ENCODE data around the gene NDUFA13.

The NDUFA13 gene

GRCh38 chr19:19534556-19535265 lies 18.7 kb downstream of the NDUFA13 start:
- DNase-seq: no peak

- no peak for DNase-seq
Measured at GRCh38 chr19:19535311-19536191, 19.5 kb downstream of the NDUFA13 start.

- DNase-seq: no peak
Measured at GRCh38 chr19:19537075-19538048, 21.3 kb downstream of the NDUFA13 start.

GRCh38 chr19:19538061-19538784 lies 22.2 kb downstream of the NDUFA13 start, which contains the start of gene CILP2:
Gene CILP2 (plus strand): TSS chr19:19538265. CDS start chr19:19538350, 85 bp downstream.
- DNase-seq: no peak

DNA sequence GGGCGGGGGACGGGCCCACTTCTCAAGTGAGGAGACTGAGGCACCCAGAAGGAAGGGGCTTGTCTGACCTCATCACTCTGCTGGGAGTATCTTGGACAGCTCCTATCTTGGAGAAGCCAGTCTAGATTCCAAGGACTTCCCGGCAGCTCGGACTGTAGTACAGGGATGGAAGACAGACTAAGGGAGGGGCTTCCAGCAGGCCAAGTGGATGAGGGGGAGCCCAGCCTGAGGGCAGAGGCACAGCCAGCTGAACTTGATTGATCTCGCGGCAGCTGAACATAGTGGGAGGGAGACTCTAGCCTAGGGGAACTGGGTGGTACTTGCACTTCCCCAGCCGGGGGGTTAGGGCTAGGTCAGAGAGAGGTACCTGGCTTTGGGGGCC lies 22.8 kb downstream of the NDUFA13 start:
- no peak for DNase-seq

DNA sequence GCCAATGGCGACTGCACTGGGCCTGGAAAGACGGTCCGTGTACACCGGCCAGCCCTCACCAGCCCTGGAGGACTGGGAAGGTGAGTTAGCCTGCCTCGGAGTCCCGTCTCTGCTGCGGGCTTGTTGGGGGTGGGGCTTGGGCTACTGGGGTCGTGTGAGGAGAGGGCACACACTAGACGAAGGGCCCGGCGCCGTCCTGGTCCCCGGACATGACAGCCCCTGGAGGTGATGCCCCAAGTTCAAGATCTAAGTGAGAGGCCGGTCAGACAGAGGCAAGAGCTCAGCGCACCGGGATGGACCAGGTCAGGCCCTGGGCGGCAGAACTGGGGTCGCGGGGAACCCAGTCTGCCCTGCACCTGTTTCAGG lies 23.7 kb downstream of the NDUFA13 start:
- no peak for DNase-seq

DNA sequence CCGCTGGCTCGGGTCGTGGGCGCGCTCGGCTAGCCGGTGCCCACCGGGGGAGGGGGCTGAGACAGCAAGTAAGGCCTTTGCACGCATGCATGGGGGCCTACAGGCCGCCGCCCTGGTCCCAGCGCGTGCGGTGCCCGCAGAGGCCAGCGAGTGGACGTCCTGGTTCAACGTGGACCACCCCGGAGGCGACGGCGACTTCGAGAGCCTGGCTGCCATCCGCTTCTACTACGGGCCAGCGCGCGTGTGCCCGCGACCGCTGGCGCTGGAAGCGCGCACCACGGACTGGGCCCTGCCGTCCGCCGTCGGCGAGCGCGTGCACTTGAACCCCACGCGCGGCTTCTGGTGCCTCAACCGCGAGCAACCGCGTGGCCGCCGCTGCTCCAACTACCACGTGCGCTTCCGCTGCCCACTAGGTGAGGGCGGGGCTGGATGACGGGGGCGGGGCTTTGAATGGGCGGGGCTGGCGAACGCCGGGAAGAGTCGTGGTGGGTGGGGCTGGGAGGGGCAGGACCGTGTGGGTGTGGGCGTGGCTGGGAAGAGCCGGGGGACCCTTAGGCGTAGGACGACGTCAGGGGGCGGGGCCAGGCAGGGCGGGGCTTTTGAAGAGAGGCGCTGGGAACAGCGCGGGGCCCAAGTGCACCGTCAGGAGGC lies 24.2 kb downstream of the NDUFA13 start:
- DNase-seq: no peak

DNA sequence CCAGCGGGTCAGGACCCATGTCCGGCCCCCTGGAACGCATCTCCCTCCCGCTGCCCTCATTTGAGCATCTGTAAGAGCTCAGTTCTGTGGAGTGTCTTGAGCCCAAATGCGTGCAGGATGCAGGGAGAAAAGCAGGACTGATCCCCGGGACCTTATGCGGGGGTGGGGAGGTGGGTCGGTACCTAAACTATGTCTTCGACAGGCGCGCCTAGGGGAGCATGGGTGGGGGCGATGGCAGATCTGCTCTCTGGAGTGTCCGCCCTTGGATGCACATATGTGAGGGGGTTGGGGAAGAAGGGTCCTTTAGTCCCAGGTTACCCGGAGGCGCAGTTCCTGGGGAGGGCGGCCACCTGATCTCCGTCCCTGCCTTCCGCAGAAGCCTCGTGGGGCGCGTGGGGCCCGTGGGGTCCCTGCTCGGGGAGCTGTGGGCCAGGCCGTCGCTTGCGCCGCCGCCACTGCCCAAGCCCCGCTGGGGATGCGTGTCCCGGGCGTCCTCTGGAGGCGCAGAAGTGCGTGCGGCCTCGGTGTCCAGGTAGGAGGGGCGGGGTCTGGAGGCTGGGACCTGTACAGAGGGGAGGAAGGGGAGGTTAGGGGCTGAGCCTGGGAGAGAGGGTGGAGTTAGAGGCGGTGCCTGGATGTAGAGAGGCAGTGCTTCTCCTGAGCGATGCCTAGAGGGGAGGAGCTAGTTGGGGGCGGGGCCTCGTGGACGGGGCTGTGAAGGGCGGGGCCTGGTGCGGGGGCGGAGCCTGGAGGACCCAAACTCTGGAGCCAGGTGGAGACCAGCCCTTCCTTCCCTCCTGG lies 24.9 kb downstream of the NDUFA13 start:
- DNase-seq: no peak

- DNase-seq: no peak
Measured at GRCh38 chr19:19541616-19542015, 25.6 kb downstream of the NDUFA13 start.

DNA sequence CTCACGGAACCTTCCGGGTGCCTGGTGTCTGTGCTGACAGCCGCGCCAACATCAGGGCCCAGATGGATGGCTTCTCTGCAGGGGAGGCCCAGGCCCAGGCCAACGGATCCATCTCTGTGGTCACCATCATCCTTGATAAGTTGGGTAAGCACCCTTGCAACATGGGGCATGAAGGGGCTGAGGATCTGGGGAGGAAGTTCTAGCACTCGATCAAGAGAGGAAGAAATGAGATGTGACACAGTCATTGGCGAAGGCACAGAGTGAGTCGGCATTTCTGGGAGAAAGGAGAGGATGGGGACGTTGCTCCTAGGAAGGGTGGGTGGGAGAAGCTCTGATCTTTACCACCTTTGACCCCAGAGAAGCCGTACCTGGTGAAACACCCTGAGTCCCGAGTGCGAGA lies 26.5 kb downstream of the NDUFA13 start:
- no peak for DNase-seq

- no peak for DNase-seq
Measured at GRCh38 chr19:19543101-19543500, 27.1 kb downstream of the NDUFA13 start.

DNA sequence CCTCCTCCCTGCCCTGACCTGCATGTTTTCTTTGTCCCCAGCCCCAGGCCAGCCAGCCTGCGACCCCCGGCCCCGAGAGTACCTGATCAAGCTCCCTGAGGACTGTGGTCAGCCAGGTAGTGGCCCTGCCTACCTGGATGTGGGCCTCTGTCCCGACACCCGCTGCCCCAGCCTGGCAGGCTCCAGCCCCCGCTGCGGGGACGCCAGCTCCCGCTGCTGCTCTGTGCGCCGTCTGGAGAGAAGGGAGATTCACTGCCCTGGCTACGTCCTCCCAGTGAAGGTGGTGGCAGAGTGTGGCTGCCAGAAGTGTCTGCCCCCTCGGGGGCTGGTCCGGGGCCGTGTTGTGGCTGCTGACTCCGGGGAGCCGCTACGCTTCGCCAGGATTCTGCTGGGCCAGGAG lies 27.6 kb downstream of the NDUFA13 start:
- DNase-seq: no peak

DNA sequence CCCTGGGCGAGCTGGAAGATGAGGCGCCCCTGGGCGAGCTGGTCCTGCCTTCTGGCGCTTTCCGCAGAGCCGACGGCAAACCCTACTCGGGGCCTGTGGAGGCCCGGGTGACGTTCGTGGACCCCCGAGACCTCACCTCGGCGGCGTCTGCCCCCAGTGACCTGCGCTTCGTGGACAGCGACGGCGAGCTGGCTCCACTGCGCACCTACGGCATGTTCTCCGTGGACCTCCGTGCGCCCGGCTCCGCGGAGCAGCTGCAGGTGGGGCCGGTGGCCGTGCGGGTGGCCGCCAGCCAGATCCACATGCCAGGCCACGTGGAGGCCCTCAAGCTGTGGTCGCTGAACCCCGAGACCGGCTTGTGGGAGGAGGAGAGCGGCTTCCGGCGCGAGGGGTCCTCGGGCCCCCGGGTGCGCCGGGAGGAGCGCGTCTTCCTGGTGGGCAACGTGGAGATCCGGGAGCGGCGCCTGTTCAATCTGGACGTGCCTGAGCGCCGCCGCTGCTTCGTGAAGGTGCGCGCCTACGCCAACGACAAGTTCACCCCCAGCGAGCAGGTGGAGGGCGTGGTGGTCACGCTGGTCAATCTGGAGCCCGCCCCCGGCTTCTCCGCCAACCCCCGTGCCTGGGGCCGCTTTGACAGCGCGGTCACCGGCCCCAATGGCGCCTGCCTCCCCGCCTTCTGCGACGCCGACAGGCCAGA lies 28.4 kb downstream of the NDUFA13 start:
- DNase-seq: no peak

GRCh38 chr19:19544954-19545591 lies 29.0 kb downstream of the NDUFA13 start:
- DNase-seq: no peak

DNA sequence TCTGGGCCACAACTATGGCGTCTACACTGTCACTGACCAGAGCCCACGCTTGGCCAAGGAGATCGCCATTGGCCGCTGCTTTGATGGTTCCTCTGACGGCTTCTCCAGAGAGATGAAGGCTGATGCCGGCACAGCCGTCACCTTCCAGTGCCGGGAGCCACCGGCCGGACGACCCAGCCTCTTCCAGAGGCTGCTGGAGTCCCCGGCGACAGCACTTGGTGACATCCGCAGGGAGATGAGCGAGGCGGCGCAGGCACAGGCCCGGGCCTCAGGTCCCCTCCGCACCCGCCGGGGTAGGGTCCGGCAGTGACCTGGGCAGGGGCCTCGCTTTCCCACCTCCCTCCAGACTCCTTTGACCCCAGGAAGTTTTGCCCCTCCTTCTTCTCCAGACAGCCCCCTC lies 29.7 kb downstream of the NDUFA13 start:
- no peak for DNase-seq

DNA sequence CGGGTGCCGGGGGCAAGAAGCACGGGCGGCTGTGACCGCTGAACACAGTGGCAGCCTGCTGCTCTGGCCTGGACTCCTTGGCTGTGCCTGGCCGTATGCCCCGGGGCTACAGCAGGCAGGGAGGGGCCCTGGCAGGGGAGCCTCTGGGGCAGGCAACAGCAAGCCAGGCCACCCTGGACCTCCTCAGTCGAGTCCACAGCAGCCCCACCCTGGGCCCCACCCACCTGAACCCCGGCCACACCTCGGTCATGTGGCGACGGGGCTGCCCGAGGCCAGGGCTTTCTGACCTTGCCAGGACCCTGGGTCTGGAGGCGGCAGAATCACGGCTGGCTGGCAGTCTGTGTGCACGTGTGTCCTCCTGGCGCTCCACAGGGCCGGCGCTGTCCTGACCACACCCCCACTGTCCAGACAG lies 30.7 kb downstream of the NDUFA13 start:
- DNase-seq: no peak

DNA sequence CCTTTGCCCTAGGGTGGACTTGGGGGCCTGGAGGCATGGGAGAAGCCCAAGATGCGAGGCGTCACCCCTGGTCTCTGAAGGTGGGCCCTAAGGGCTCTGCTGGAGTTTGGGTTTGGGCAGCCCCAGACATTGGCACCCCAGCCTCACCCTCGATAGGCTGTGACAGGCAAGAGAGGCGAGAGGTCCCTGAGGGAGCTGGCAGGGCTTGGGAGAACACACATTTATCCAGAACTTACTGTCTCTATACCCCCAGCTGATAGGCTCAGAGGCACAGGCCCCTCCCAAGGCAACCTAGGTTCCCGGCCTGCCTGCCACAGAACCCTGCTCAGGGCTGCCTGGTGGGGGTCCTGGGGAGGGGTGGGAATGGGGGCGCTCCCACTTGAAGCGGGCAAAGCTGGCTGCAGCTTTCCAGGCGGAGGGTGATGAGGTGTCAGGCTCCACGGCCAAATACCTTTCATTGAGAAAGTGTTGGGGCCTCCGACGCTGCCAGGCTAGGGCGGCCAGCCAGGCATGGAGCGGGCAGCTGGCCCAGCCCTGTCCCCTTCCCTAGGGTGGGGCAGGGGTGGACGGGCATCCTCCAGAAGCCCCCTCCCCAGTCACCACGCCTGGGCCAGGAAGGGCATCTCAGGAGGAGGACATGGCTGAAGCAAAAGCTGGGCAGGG lies 31.8 kb downstream of the NDUFA13 start:
- no peak for DNase-seq

- DNase-seq: no peak
Measured at GRCh38 chr19:19548915-19549759, 33.1 kb downstream of the NDUFA13 start.

Measured in NCI-H1417 treated with DMSO at 0.1 percent for 48 hours (cell line).